GM23338 (cell line): ENCODE results near the gene SYNDIG1. TPM values are rescaled to one million over a fixed set of nuclear protein-coding genes. Genes with fewer than 3 reads are reported as not detected.

Source experiments
- ATAC-seq: fragments of 200-7000 bp; cut with Tn5 transposase; 3 replicates; pipeline ENCODE4 v1.9.1; 2020
- DNase-seq: peaks from one replicate; pipeline ENCODE4 v3.0.0-alpha.2; 2015; ENCODE audit warnings: low spot score
- H2AFZ ChIP-seq: fragments of 200-600 bp; sonication (generic); 2 replicates; pipeline ENCODE4 v1.8.0; 2016; ENCODE audit warnings: antibody characterized with exemption, mild to moderate bottlenecking, moderate library complexity
- H3F3A ChIP-seq: fragments of 200-600 bp; sonication (generic); replicated peaks from 2 replicates; pipeline ENCODE4 v1.8.0; 2017; ENCODE audit warnings: antibody characterized with exemption, mixed run types, low read depth
- H3K27ac ChIP-seq: fragments of 200-600 bp; sonication (generic); 2 replicates; pipeline ENCODE4 v1.6.1; 2016; ENCODE audit warnings: low read depth
- H3K27me3 ChIP-seq: fragments of 200-600 bp; sonication (generic); 2 replicates; pipeline ENCODE4 v1.8.0; 2016; ENCODE audit warnings: mild to moderate bottlenecking, mixed run types, moderate library complexity; ENCODE audit not compliant: insufficient read depth
- H3K36me3 ChIP-seq: fragments of 200-600 bp; sonication (generic); 2 replicates; pipeline ENCODE4 v1.8.0; 2016; ENCODE audit warnings: mild to moderate bottlenecking; ENCODE audit not compliant: insufficient read depth
- H3K4me1 ChIP-seq: fragments of 200-600 bp; sonication (generic); 2 replicates; pipeline ENCODE4 v1.8.0; 2016; ENCODE audit warnings: mild to moderate bottlenecking, moderate library complexity; ENCODE audit not compliant: insufficient read depth
- H3K4me2 ChIP-seq: fragments of 200-600 bp; sonication (generic); 2 replicates; pipeline ENCODE4 v1.7.1; 2017; ENCODE audit warnings: mixed run types
- H3K4me3 ChIP-seq: fragments of 200-600 bp; sonication (generic); 2 replicates; pipeline ENCODE4 v1.6.1; 2016; ENCODE audit warnings: mixed run types
- H3K79me2 ChIP-seq: fragments of 200-600 bp; sonication (generic); replicated peaks from 2 replicates; pipeline ENCODE4 v1.8.0; 2017; ENCODE audit warnings: mild to moderate bottlenecking; ENCODE audit not compliant: insufficient read depth
- H3K9me2 ChIP-seq: fragments of 200-600 bp; sonication (generic); 2 replicates; pipeline ENCODE4 v1.8.0; 2017; ENCODE audit not compliant: insufficient read depth
- H4K20me1 ChIP-seq: fragments of 200-600 bp; sonication (generic); replicated peaks from 2 replicates; pipeline ENCODE4 v1.8.0; 2017; ENCODE audit warnings: mild to moderate bottlenecking; ENCODE audit not compliant: insufficient read depth
- H3K27ac Mint-ChIP-seq: 2 replicates; pipeline ENCODE4 v1.8.0; 2020; ENCODE audit warnings: inconsistent platforms, mild to moderate bottlenecking, moderate library complexity, mixed read lengths
- H3K27me3 Mint-ChIP-seq: 3 replicates; pipeline ENCODE4 v1.8.0; 2022; ENCODE audit warnings: low read depth, mild to moderate bottlenecking, moderate library complexity, mixed read lengths, inconsistent platforms; ENCODE audit not compliant: insufficient read depth, poor library complexity
- H3K36me3 Mint-ChIP-seq: 3 replicates; pipeline ENCODE4 v1.8.0; 2021; ENCODE audit warnings: low read depth, mild to moderate bottlenecking, inconsistent platforms, moderate library complexity, mixed read lengths
- H3K4me1 Mint-ChIP-seq: 3 replicates; pipeline ENCODE4 v1.8.0; 2020; ENCODE audit warnings: mild to moderate bottlenecking, inconsistent platforms, mixed read lengths
- H3K4me3 Mint-ChIP-seq: 3 replicates; pipeline ENCODE4 v1.8.0; 2021; ENCODE audit warnings: moderate library complexity, mild to moderate bottlenecking, inconsistent platforms, mixed read lengths
- H3K9me3 Mint-ChIP-seq: 3 replicates; pipeline ENCODE4 v1.8.0; 2020; ENCODE audit warnings: moderate library complexity, mild to moderate bottlenecking, inconsistent platforms, mixed read lengths
- CREB1 ChIP-seq: fragments of 250-450 bp; sonication (Bioruptor Pico); IDR thresholded peaks from 2 replicates; pipeline ENCODE4 v1.5.0; 2020; ENCODE audit warnings: low read depth, mild to moderate bottlenecking, moderate library complexity
- EZH2 ChIP-seq: fragments of 200-600 bp; sonication (generic); IDR thresholded peaks from one replicate; pipeline ENCODE4 v1.8.0; 2017; ENCODE audit warnings: antibody characterized with exemption, mild to moderate bottlenecking, low read depth; ENCODE audit not compliant: unreplicated experiment
- JUNB ChIP-seq: IDR thresholded peaks from one replicate; pipeline ENCODE4 v1.6.1; 2016; ENCODE audit warnings: antibody characterized with exemption; ENCODE audit not compliant: unreplicated experiment
- REST ChIP-seq: IDR thresholded peaks from one replicate; pipeline ENCODE4 v1.6.1; 2018; ENCODE audit warnings: antibody characterized with exemption; ENCODE audit not compliant: unreplicated experiment
- STAT1 ChIP-seq: IDR thresholded peaks from one replicate; pipeline ENCODE4 v1.6.1; 2016; ENCODE audit warnings: antibody characterized with exemption; ENCODE audit not compliant: unreplicated experiment
- ZNF462 ChIP-seq: fragments of 250-450 bp; sonication (Bioruptor Pico); IDR thresholded peaks from 2 replicates; pipeline ENCODE4 v1.5.0; 2020; ENCODE audit warnings: mild to moderate bottlenecking, moderate library complexity
- polyA plus RNA-seq: library from polyadenylated mRNA; unstranded; fragments of >200 nt; fragmentation: Nextera tagmentation; extraction: Ambion mirVana; gene quantifications from 2 replicates; pipeline ENCODE4 v1.2.1, GENCODE V29; 2016
- total RNA-seq: library from RNA; depleted of rRNA; stranded (reverse); fragments of >200 nt; shearing (Covaris generic); gene quantifications from 2 replicates; pipeline ENCODE4 v1.2.3, GENCODE V29; 2014

The SYNDIG1 gene
- total and polyA plus RNA-seq, 2 experiments from 2014 or later: 2.8 to 4.8 TPM

GRCh38 chr20:24534282-24534681 lies 64.9 kb downstream of the SYNDIG1 start (continued):
- TF ChIP-seq ZNF462 (CRISPR knock-in tag) (no peak), CREB1 (no peak), EZH2 (no peak), JUNB (no peak)

GRCh38 chr20:24535941-24536730 lies 66.7 kb downstream of the SYNDIG1 start:
- peaks cover 8% of the 10 kb centered on the region; the same call in 2 of the 3 replicates for H3K36me3 Mint-ChIP-seq
- H3K27me3 ChIP-seq: no peaks in the 10 kb centered on the region
- no peak overlapping the region for H3K4me2 ChIP-seq
- H3K4me3 ChIP-seq: no peak overlapping the region
- no peaks in the 10 kb centered on the region; the same call in 1 of the 3 replicates for H3K9me3 Mint-ChIP-seq
- no peak for DNase-seq
- H3K79me2 ChIP-seq: no peaks in the 10 kb centered on the region
- H3K27ac ChIP-seq: no peak overlapping the region
- H3K4me3 Mint-ChIP-seq: no peak overlapping the region
- no peaks in the 10 kb centered on the region for H4K20me1 ChIP-seq
- H3K4me1 ChIP-seq: no peaks in the 10 kb centered on the region
- H3F3A ChIP-seq: no peaks in the 10 kb centered on the region
- H3K27me3 Mint-ChIP-seq: peaks cover 4% of the 10 kb centered on the region
- no peak overlapping the region for H2AFZ ChIP-seq
- no peaks in the 10 kb centered on the region for H3K4me1 Mint-ChIP-seq
- H3K36me3 ChIP-seq: no peaks in the 10 kb centered on the region
- ATAC-seq: no peak
- no peaks in the 10 kb centered on the region for H3K9me2 ChIP-seq
- no peak overlapping the region for H3K27ac Mint-ChIP-seq
- TF ChIP-seq STAT1: no peak
- no peak for TF ChIP-seq REST
- TF ChIP-seq CREB1: no peak
